HCT116 (cell line): ENCODE data around the gene MTURN. TPM values are rescaled to one million over a fixed set of nuclear protein-coding genes. Genes with fewer than 3 reads are reported as not detected.

ENCODE experiments used
- ATAC-seq: fragments of 200-7000 bp; cut with Tn5 transposase; 2 replicates; pipeline ENCODE4 v1.9.1; 2020; ENCODE audit warnings: mild to moderate bottlenecking, moderate library complexity
- BruUV-seq: library from RNA; stranded (reverse); fragments of 400-500 nt; replicated peaks from 2 replicates; lab custom pipeline; 2021; lab: Mats Ljungman, UMichigan
- CTCF ChIA-PET: fragments of 300-600 bp; sonication (Branson Sonifier 250); formaldehyde crosslinking; loops from one replicate; lab custom pipeline; 2021; ENCODE audit warnings: antibody characterized with exemption; lab: Charles Lee
- POLR2A ChIA-PET: fragments of 300-600, 350-600 bp; sonication (Branson Sonifier 250); formaldehyde crosslinking; loops from one replicate; lab custom pipeline; 2021; ENCODE audit warnings: antibody characterized with exemption; lab: Charles Lee
- RAD21 ChIA-PET, 2 experiments: fragments of 300-600 bp; sonication (Branson Sonifier 250); formaldehyde crosslinking; loops; one replicate each; lab custom pipeline; 2023; ENCODE audit warnings: low total read pairs in 2 of 2; ENCODE audit not compliant: uncharacterized antibody in 2 of 2, unreplicated experiment in 2 of 2, low non-redundant PET in 1 of 2; lab: Charles Lee
- DNase-seq: peaks from one replicate; pipeline ENCODE4 v3.0.0-alpha.2; 2010; ENCODE audit warnings: low read depth, low spot score
- H2AFZ ChIP-seq: fragments of 200-600 bp; shearing (Covaris generic), sonication (generic); 2 replicates; pipeline ENCODE4 v1.6.1; 2017; ENCODE audit warnings: low read depth, mixed run types, mixed read lengths, antibody characterized with exemption, low read length; ENCODE audit not compliant: poor library complexity, severe bottlenecking
- H3K27ac ChIP-seq: 2 replicates; pipeline ENCODE4 v1.5.1; 2012; ENCODE audit warnings: low read depth, low read length
- H3K27me3 ChIP-seq: fragments of 200-600 bp; sonication (generic); 2 replicates; pipeline ENCODE4 v1.6.1; 2016; ENCODE audit warnings: mixed run types, low read length, mixed read lengths; ENCODE audit not compliant: insufficient read depth
- H3K36me3 ChIP-seq, 2 experiments: fragments of 200-500 bp in 1 of 2; fragments of 200-600 bp in 1 of 2; sonication (Bioruptor generic) in 1 of 2; sonication (generic) in 1 of 2; 2 replicates each; pipeline versions ENCODE4 v1.5.1 to v1.6.1; 2014 to 2016; ENCODE audit warnings: low read length in 2 of 2, inconsistent platforms in 1 of 2, mixed read lengths in 1 of 2, mixed run types in 1 of 2; ENCODE audit not compliant: insufficient read depth in 2 of 2, control insufficient read depth in 1 of 2
- H3K4me1 ChIP-seq, 2 experiments: fragments of 200-600 bp in 1 of 2; sonication (generic) in 1 of 2; 2 replicates each; pipeline versions ENCODE4 v1.5.1 to v1.6.1; 2012 to 2017; ENCODE audit warnings: low read length in 2 of 2, inconsistent platforms in 1 of 2, mild to moderate bottlenecking in 1 of 2, mixed read lengths in 1 of 2, mixed run types in 1 of 2, moderate library complexity in 1 of 2; ENCODE audit not compliant: insufficient read depth in 2 of 2, control insufficient read depth in 1 of 2
- H3K4me2 ChIP-seq: fragments of 200-600 bp; sonication (generic); 2 replicates; pipeline ENCODE4 v1.6.1; 2017; ENCODE audit warnings: mixed run types, low read length, mixed read lengths
- H3K4me3 ChIP-seq, 2 experiments: fragments of 200-600 bp in 1 of 2; sonication (generic) in 1 of 2; replicated peaks in 1 of 2; 2 replicates each; pipeline ENCODE4 v1.5.1; 2011 to 2016; ENCODE audit warnings: low read length in 2 of 2, control low read depth in 1 of 2, low read depth in 1 of 2, mild to moderate bottlenecking in 1 of 2, mixed read lengths in 1 of 2, mixed run types in 1 of 2
- H3K79me2 ChIP-seq: fragments of 200-600 bp; sonication (generic); 2 replicates; pipeline ENCODE4 v1.6.1; 2017; ENCODE audit warnings: mild to moderate bottlenecking, mixed run types, low read length, moderate library complexity, mixed read lengths; ENCODE audit not compliant: insufficient read depth
- H3K9ac ChIP-seq: fragments of 200-600 bp; sonication (generic); 2 replicates; pipeline ENCODE4 v1.6.1; 2016; ENCODE audit warnings: low read length, mixed read lengths
- H3K9me2 ChIP-seq: fragments of 200-600 bp; sonication (generic), shearing (Covaris generic); 2 replicates; pipeline ENCODE4 v1.6.1; 2017; ENCODE audit warnings: mixed run types, mild to moderate bottlenecking, moderate library complexity; ENCODE audit not compliant: insufficient read depth
- H3K9me3 ChIP-seq, 2 experiments: fragments of 200-500 bp in 1 of 2; fragments of 200-600 bp in 1 of 2; sonication (Bioruptor generic) in 1 of 2; sonication (generic) in 1 of 2; 2 replicates each; pipeline ENCODE4 v1.6.1; 2014 to 2017; ENCODE audit warnings: low read length in 2 of 2, mixed read lengths in 2 of 2, inconsistent platforms in 1 of 2, low read depth in 1 of 2, mild to moderate bottlenecking in 1 of 2, mixed run types in 1 of 2, moderate library complexity in 1 of 2; ENCODE audit not compliant: control insufficient read depth in 1 of 2, insufficient read depth in 1 of 2
- H4K20me1 ChIP-seq: fragments of 200-600 bp; sonication (generic), shearing (Covaris generic); 2 replicates; pipeline ENCODE4 v1.6.1; 2017; ENCODE audit warnings: mixed run types, mild to moderate bottlenecking, moderate library complexity; ENCODE audit not compliant: insufficient read depth
- CBX3 ChIP-seq: IDR thresholded peaks from 2 replicates; pipeline ENCODE4 v1.6.1; 2012; ENCODE audit warnings: low read depth
- CEBPB ChIP-seq: IDR thresholded peaks from 2 replicates; pipeline ENCODE4 v1.6.1; 2012; ENCODE audit warnings: low read depth
- EGR1 ChIP-seq: IDR thresholded peaks from 2 replicates; pipeline ENCODE4 v1.6.1; 2012; ENCODE audit warnings: low read depth
- EZH2 ChIP-seq: fragments of 200-600 bp; sonication (generic); IDR thresholded peaks from 2 replicates; pipeline ENCODE4 v1.6.1; 2017; ENCODE audit warnings: antibody characterized with exemption, mixed run types
- FOSL1 ChIP-seq: IDR thresholded peaks from 2 replicates; pipeline ENCODE4 v1.6.1; 2012; ENCODE audit warnings: low read depth
- JUND ChIP-seq: IDR thresholded peaks from 2 replicates; pipeline ENCODE4 v1.6.1; 2012
- POLR2A ChIP-seq: IDR thresholded peaks from 2 replicates; pipeline ENCODE4 v1.7.0; 2011; ENCODE audit warnings: borderline replicate concordance; ENCODE audit not compliant: insufficient read depth, insufficient read length; ENCODE audit errors: extremely low read depth
- POLR2AphosphoS5 ChIP-seq: IDR thresholded peaks from 2 replicates; pipeline ENCODE4 v1.6.1; 2011; ENCODE audit warnings: mild to moderate bottlenecking, low read depth, low read length, moderate library complexity
- RAD21 ChIP-seq: IDR thresholded peaks from 2 replicates; pipeline ENCODE4 v1.6.1; 2012; ENCODE audit warnings: low read depth, mild to moderate bottlenecking
- SIN3A ChIP-seq: IDR thresholded peaks from 2 replicates; pipeline ENCODE4 v1.6.1; 2012; ENCODE audit warnings: low read depth
- SP1 ChIP-seq: IDR thresholded peaks from 2 replicates; pipeline ENCODE4 v1.6.1; 2012; ENCODE audit warnings: low read depth
- SRF ChIP-seq: IDR thresholded peaks from 2 replicates; pipeline ENCODE4 v1.6.1; 2012; ENCODE audit warnings: low read depth
- ZNF274 ChIP-seq: fragments of 200-500 bp; sonication (Bioruptor generic); IDR thresholded peaks from 2 replicates; pipeline ENCODE4 v1.6.1; 2014; ENCODE audit warnings: mild to moderate bottlenecking, low read depth, low read length, inconsistent platforms
- intact Hi-C: fragments of 100-400 bp; cut with micrococcal nuclease; formaldehyde crosslinking; loops from 2 replicates; pipeline ENCODE4 v1.10.0; 2022
- total RNA-seq: library from RNA; stranded (reverse); gene quantifications from one replicate; pipeline ENCODE4 v1.2.1, GENCODE V29; 2021; ENCODE audit not compliant: unreplicated experiment
- TF ChIP-seq, protein P1 (sequence below): IDR thresholded peaks from 2 replicates; pipeline ENCODE4 v1.6.1; 2012
- TF ChIP-seq, protein P2 (sequence below): IDR thresholded peaks from 2 replicates; pipeline ENCODE4 v1.6.1; 2012
- TF ChIP-seq, protein P3 (sequence below): IDR thresholded peaks from 2 replicates; pipeline ENCODE4 v1.6.1; 2012; ENCODE audit warnings: low read depth

MTURN gene
- total RNA-seq, 1 experiment from 2014 or later = 7.5 TPM

DNA sequence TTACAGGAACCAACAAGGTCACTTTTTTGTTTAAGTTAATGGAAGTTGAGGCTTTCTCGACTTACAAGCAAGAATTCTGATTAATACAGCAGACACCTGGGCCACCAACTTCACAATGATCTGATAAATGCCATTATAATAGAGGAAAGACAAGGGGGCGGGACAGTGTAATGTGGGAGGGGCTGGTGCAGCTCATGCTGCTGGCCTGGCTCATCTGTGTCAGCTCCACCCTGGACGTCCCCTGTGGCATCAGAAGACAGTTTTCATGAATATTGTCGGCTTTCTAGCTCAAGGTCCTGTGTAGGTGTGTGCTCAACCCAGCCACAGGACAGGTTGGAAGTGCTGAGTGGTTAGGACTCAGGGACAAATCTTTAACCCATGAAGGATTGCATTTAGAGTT lies 57.0 kb downstream of the MTURN start:
- no peaks in the 10 kb centered on the region for H3K9me2 ChIP-seq
- POLR2A ChIA-PET = no interaction called here
- no TSS peak for BruUV-seq

More for the DNA sequence above, 57.0 kb downstream of the MTURN start:
- Histone ChIP-seq H3K36me3 (no peaks in the 10 kb centered on the region), H3K9ac (no peak overlapping the region), H4K20me1 (no peaks in the 10 kb centered on the region), H3K4me3 (no peak overlapping the region), H3K9me3 (peaks cover 12 to 16% of the 10 kb centered on the region in 2 experiments; a peak in 3 of 4 replicates), H3K79me2 (no peaks in the 10 kb centered on the region), H3K4me1 (no peaks in the 10 kb centered on the region), H3K27me3 (no peaks in the 10 kb centered on the region), H2AFZ (no peak overlapping the region), H3K27ac (no peak overlapping the region), H3K4me2 (no peak overlapping the region)
- no peak for ATAC-seq
- CTCF ChIA-PET = no interaction called here
- TF ChIP-seq POLR2A (no peak), EGR1 (no peak), RAD21 (no peak), POLR2AphosphoS5 (no peak), JUND (no peak), EZH2 (no peak), CBX3 (no peak), CEBPB (no peak), FOSL1 (no peak), SP1 (no peak), SIN3A (no peak), ZNF274 (no peak), SRF (no peak)
- TF ChIP-seq, protein P1, sequence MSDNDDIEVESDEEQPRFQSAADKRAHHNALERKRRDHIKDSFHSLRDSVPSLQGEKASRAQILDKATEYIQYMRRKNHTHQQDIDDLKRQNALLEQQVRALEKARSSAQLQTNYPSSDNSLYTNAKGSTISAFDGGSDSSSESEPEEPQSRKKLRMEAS = no peak
- TF ChIP-seq, protein P2, sequence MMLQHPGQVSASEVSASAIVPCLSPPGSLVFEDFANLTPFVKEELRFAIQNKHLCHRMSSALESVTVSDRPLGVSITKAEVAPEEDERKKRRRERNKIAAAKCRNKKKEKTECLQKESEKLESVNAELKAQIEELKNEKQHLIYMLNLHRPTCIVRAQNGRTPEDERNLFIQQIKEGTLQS = no peak
- TF ChIP-seq, protein P3, sequence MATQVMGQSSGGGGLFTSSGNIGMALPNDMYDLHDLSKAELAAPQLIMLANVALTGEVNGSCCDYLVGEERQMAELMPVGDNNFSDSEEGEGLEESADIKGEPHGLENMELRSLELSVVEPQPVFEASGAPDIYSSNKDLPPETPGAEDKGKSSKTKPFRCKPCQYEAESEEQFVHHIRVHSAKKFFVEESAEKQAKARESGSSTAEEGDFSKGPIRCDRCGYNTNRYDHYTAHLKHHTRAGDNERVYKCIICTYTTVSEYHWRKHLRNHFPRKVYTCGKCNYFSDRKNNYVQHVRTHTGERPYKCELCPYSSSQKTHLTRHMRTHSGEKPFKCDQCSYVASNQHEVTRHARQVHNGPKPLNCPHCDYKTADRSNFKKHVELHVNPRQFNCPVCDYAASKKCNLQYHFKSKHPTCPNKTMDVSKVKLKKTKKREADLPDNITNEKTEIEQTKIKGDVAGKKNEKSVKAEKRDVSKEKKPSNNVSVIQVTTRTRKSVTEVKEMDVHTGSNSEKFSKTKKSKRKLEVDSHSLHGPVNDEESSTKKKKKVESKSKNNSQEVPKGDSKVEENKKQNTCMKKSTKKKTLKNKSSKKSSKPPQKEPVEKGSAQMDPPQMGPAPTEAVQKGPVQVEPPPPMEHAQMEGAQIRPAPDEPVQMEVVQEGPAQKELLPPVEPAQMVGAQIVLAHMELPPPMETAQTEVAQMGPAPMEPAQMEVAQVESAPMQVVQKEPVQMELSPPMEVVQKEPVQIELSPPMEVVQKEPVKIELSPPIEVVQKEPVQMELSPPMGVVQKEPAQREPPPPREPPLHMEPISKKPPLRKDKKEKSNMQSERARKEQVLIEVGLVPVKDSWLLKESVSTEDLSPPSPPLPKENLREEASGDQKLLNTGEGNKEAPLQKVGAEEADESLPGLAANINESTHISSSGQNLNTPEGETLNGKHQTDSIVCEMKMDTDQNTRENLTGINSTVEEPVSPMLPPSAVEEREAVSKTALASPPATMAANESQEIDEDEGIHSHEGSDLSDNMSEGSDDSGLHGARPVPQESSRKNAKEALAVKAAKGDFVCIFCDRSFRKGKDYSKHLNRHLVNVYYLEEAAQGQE = no peak
- RAD21 ChIA-PET = no interaction called here
- no peak for DNase-seq
- intact Hi-C loops = no loop called here
